H9 (cell line): ENCODE results near the gene GSTA4. TPM values are rescaled to one million over a fixed set of nuclear protein-coding genes. Genes with fewer than 3 reads are reported as not detected.

ENCODE experiments used
- DNase-seq: peaks from one replicate; pipeline ENCODE4 v3.0.0-alpha.2; 2017
- H2AFZ ChIP-seq: one replicate; pipeline ENCODE4 v1.6.1; 2013; ENCODE audit warnings: mild to moderate bottlenecking, low read length, control low read depth, moderate library complexity
- H2AK5ac ChIP-seq: 2 replicates; pipeline ENCODE4 v1.6.1; 2013; ENCODE audit warnings: low read length, control low read depth, mixed read lengths; ENCODE audit not compliant: insufficient read length
- H2BK120ac ChIP-seq: one replicate; pipeline ENCODE4 v1.6.1; 2013; ENCODE audit warnings: low read depth, mild to moderate bottlenecking, low read length, control low read depth, inconsistent platforms; ENCODE audit not compliant: poor library complexity, severe bottlenecking
- H2BK12ac ChIP-seq: 2 replicates; pipeline ENCODE4 v1.6.1; 2013; ENCODE audit warnings: low read length, control low read depth, mixed read lengths, low read depth; ENCODE audit not compliant: insufficient read length
- H2BK15ac ChIP-seq: 2 replicates; pipeline ENCODE4 v1.6.1; 2013; ENCODE audit warnings: low read depth, low read length, control low read depth
- H2BK20ac ChIP-seq: one replicate; pipeline ENCODE4 v1.6.1; 2013; ENCODE audit warnings: low read depth, mild to moderate bottlenecking, low read length, control low read depth, inconsistent platforms; ENCODE audit not compliant: poor library complexity, severe bottlenecking
- H2BK5ac ChIP-seq: 2 replicates; pipeline ENCODE4 v1.6.1; 2013; ENCODE audit warnings: low read length, control low read depth, mixed read lengths; ENCODE audit not compliant: insufficient read length
- H3K14ac ChIP-seq: 2 replicates; pipeline ENCODE4 v1.6.1; 2013; ENCODE audit warnings: low read length, control low read depth; ENCODE audit not compliant: insufficient read depth
- H3K18ac ChIP-seq: 2 replicates; pipeline ENCODE4 v1.6.1; 2013; ENCODE audit warnings: low read depth, mild to moderate bottlenecking, mixed read lengths, low read length, control low read depth; ENCODE audit not compliant: insufficient read length
- H3K23ac ChIP-seq: 2 replicates; pipeline ENCODE4 v1.6.1; 2013; ENCODE audit warnings: low read length, control low read depth, mixed read lengths, low read depth; ENCODE audit not compliant: insufficient read length
- H3K23me2 ChIP-seq: 2 replicates; pipeline ENCODE4 v1.6.1; 2013; ENCODE audit warnings: low read depth, mild to moderate bottlenecking, mixed read lengths, low read length, control low read depth; ENCODE audit not compliant: insufficient read length, poor library complexity, severe bottlenecking
- H3K27ac ChIP-seq: 2 replicates; pipeline ENCODE4 v1.5.1; 2013; ENCODE audit warnings: low read length, control low read depth, mixed read lengths, low read depth; ENCODE audit not compliant: insufficient read length
- H3K27me3 ChIP-seq: 2 replicates; pipeline ENCODE4 v1.6.1; 2013; ENCODE audit warnings: low read length, control low read depth, inconsistent platforms; ENCODE audit not compliant: insufficient read depth
- H3K4ac ChIP-seq: 2 replicates; pipeline ENCODE4 v1.6.1; 2013; ENCODE audit warnings: low read depth, mild to moderate bottlenecking, control low read depth, inconsistent platforms, low read length, moderate library complexity
- H3K4me1 ChIP-seq: 2 replicates; pipeline ENCODE4 v1.6.1; 2013; ENCODE audit warnings: low read length, control low read depth, inconsistent platforms; ENCODE audit not compliant: insufficient read depth
- H3K4me2 ChIP-seq: 2 replicates; pipeline ENCODE4 v1.6.1; 2013; ENCODE audit warnings: low read length, control low read depth, mixed read lengths; ENCODE audit not compliant: insufficient read length, insufficient read depth
- H3K56ac ChIP-seq: 2 replicates; pipeline ENCODE4 v1.6.1; 2013; ENCODE audit warnings: low read depth, mild to moderate bottlenecking, mixed read lengths, low read length, control low read depth; ENCODE audit not compliant: insufficient read length
- H3K79me1 ChIP-seq: 2 replicates; pipeline ENCODE4 v1.6.1; 2013; ENCODE audit warnings: low read depth, mild to moderate bottlenecking, moderate library complexity, low read length, control low read depth, inconsistent platforms; ENCODE audit not compliant: insufficient read depth, poor library complexity, severe bottlenecking
- H3K79me2 ChIP-seq: 2 replicates; pipeline ENCODE4 v1.6.1; 2013; ENCODE audit warnings: low read length, control low read depth, inconsistent platforms; ENCODE audit not compliant: insufficient read depth
- H3K9ac ChIP-seq: 2 replicates; pipeline ENCODE4 v1.6.1; 2013; ENCODE audit warnings: low read length, control low read depth, mixed read lengths; ENCODE audit not compliant: insufficient read length; ENCODE audit errors: extremely low read depth
- H3K9me3 ChIP-seq: one replicate; pipeline ENCODE4 v1.6.1; 2013; ENCODE audit warnings: low read depth, low read length, inconsistent platforms; ENCODE audit not compliant: control insufficient read depth
- H3T11ph ChIP-seq: one replicate; pipeline ENCODE4 v1.6.1; 2013; ENCODE audit warnings: mild to moderate bottlenecking, low read length, control low read depth, inconsistent platforms
- H4K20me1 ChIP-seq: one replicate; pipeline ENCODE4 v1.6.1; 2013; ENCODE audit not compliant: control insufficient read depth, insufficient read length, insufficient read depth
- H4K5ac ChIP-seq: 2 replicates; pipeline ENCODE4 v1.6.1; 2013; ENCODE audit warnings: low read depth, mild to moderate bottlenecking, mixed read lengths, low read length, control low read depth; ENCODE audit not compliant: insufficient read length
- H4K8ac ChIP-seq: replicated peaks from 2 replicates; pipeline ENCODE4 v1.6.1; 2013; ENCODE audit warnings: low read length, control low read depth, mixed read lengths, low read depth; ENCODE audit not compliant: insufficient read length
- H4K91ac ChIP-seq: 2 replicates; pipeline ENCODE4 v1.6.1; 2013; ENCODE audit warnings: low read depth, mild to moderate bottlenecking, moderate library complexity, mixed read lengths, low read length, control low read depth; ENCODE audit not compliant: insufficient read length
- H3K27ac Mint-ChIP-seq, 3 experiments: 2 replicates in 2 of 3; 3 replicates in 1 of 3; pipeline ENCODE4 v1.8.0; 2020 to 2021; ENCODE audit warnings: mixed read lengths in 3 of 3, mild to moderate bottlenecking in 1 of 3, moderate library complexity in 1 of 3
- H3K27me3 Mint-ChIP-seq: 2 replicates; pipeline ENCODE4 v1.8.0; 2021; ENCODE audit warnings: low read depth, mild to moderate bottlenecking, moderate library complexity, mixed read lengths
- H3K36me3 Mint-ChIP-seq, 3 experiments: 2 replicates in 2 of 3; 3 replicates in 1 of 3; pipeline ENCODE4 v1.8.0; 2020 to 2021; ENCODE audit warnings: low read depth in 3 of 3, mixed read lengths in 3 of 3; ENCODE audit not compliant: insufficient read depth in 1 of 3
- H3K4me1 Mint-ChIP-seq, 2 experiments: 2 replicates each; pipeline ENCODE4 v1.8.0; 2020; ENCODE audit warnings: mixed read lengths in 2 of 2
- H3K4me3 Mint-ChIP-seq, 2 experiments: 2 replicates in 1 of 2; 3 replicates in 1 of 2; pipeline ENCODE4 v1.8.0; 2020 to 2021; ENCODE audit warnings: mild to moderate bottlenecking in 2 of 2, mixed read lengths in 2 of 2, moderate library complexity in 1 of 2
- H3K9me3 Mint-ChIP-seq, 2 experiments: 2 replicates in 1 of 2; 3 replicates in 1 of 2; pipeline ENCODE4 v1.8.0; 2020; ENCODE audit warnings: mild to moderate bottlenecking in 2 of 2, mixed read lengths in 2 of 2, moderate library complexity in 1 of 2
- CTCF ChIP-seq: fragments of 200-600 bp; sonication (generic); conservative IDR thresholded peaks from 3 replicates; pipeline ENCODE4 v1.8.0; 2021; ENCODE audit warnings: antibody characterized with exemption, mild to moderate bottlenecking
- WGBS: extraction: QIAGEN DNeasy Blood & Tissue Kit; methylation state at CpG from one replicate; pipeline ENCODE4 v1.1.7; 2013; ENCODE audit warnings: missing lambda C conversion rate, low lambda C conversion rate, mixed read lengths; ENCODE audit not compliant: insufficient read length; ENCODE audit errors: extremely low coverage; 5-methylcytosine and 5-hydroxymethylcytosine counted together
- total RNA-seq: library from RNA; stranded (reverse); gene quantifications from 2 replicates; pipeline ENCODE4 v1.2.1, GENCODE V29; 2021

Gene GSTA4
- total RNA-seq, 1 experiment from 2014 or later = 32.1 TPM

GRCh38 chr6:52969359-52969758 is 25.7 kb downstream of the GSTA4 start:
- H3K9me3 Mint-ChIP-seq = no peaks in the 10 kb centered on the region

More at GRCh38 chr6:52969359-52969758, 25.7 kb downstream of the GSTA4 start:
- no peak overlapping the region for H2AK5ac ChIP-seq
- H3K14ac ChIP-seq = no peak overlapping the region
- H3K56ac ChIP-seq = no peak overlapping the region
- no peaks in the 10 kb centered on the region for H3K23me2 ChIP-seq
- no peaks in the 10 kb centered on the region for H3K4me1 ChIP-seq
- no peak overlapping the region for H3K23ac ChIP-seq
- TF ChIP-seq CTCF = no peak
- Mint-ChIP-seq H3K27ac (no peak overlapping the region), H3K4me3 (no peak overlapping the region), H3K4me1 (peaks cover 2 to 6% of the 10 kb centered on the region in 2 experiments; a peak in 2 of 4 replicates), H3K27me3 (peaks cover 2% of the 10 kb centered on the region), H3K36me3 (no peaks in the 10 kb centered on the region)
- no peak for DNase-seq
- H3K27me3 ChIP-seq = no peaks in the 10 kb centered on the region
- H3T11ph ChIP-seq = no peak overlapping the region
- H3K79me2 ChIP-seq = no peaks in the 10 kb centered on the region
- no peak overlapping the region for H3K4me2 ChIP-seq
- H4K5ac ChIP-seq = no peak overlapping the region
- no peak overlapping the region for H3K27ac ChIP-seq
- H3K18ac ChIP-seq = no peak overlapping the region
- no peak overlapping the region for H2AFZ ChIP-seq
- H2BK12ac ChIP-seq = no peak overlapping the region
- H3K9ac ChIP-seq = no peak overlapping the region
- no peaks in the 10 kb centered on the region for H3K79me1 ChIP-seq
- no peak overlapping the region for H2BK5ac ChIP-seq
- H2BK15ac ChIP-seq = no peak overlapping the region
- H4K20me1 ChIP-seq = no peaks in the 10 kb centered on the region
- H4K8ac ChIP-seq = no peak overlapping the region
- no peak overlapping the region for H2BK20ac ChIP-seq
- no CpG with 5 or more reads among the region's 2 CpGs for WGBS
- no peak overlapping the region for H3K4ac ChIP-seq
- H4K91ac ChIP-seq = no peak overlapping the region
- H3K9me3 ChIP-seq = no peaks in the 10 kb centered on the region
- H2BK120ac ChIP-seq = no peak overlapping the region
